Cardiac fibroblast (primary cell): ENCODE measurements around the gene C5AR1.

Source experiments
- DNase-seq, 2 donors: peaks; one replicate each; pipeline versions ENCODE4 v3.0.0 to v3.0.0-alpha.2; 2010; ENCODE audit warnings: low read depth in 2 of 2
- H3K4me3 ChIP-seq, 2 donors: replicated peaks in 1 of 2; 1 replicate in 1 of 2; 2 replicates in 1 of 2; pipeline ENCODE4 v1.5.1; 2011; ENCODE audit warnings: low read depth in 2 of 2, low read length in 2 of 2, mild to moderate bottlenecking in 2 of 2, moderate library complexity in 1 of 2
- TF ChIP-seq, protein P1 (sequence below): IDR thresholded peaks from one replicate; pipeline ENCODE4 v1.5.1; 2011; ENCODE audit warnings: low read depth, mild to moderate bottlenecking, low read length, inconsistent platforms

Gene C5AR1

DNA sequence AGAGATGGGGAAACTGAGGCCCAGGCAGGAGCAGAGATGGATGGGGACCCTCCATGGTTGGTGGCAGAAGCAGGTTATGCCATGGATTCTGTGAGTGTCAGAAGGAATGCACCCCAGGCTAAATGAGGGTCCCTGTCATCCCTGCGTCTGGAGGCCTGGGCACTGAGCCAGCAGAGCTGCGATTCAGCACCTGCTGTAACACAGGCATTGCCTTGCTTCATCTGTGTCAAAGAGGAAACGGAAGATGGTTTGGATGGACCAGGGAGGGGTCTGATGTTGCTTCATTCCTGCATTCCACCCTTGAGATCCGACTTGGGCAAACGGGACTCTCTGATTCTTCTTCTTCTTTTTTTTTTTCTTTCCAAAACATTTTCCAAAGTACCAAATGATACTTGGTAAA, 1.2 kb downstream of the C5AR1 start:
- H3K4me3 ChIP-seq, result no peak overlapping the region
- TF ChIP-seq, protein P1, sequence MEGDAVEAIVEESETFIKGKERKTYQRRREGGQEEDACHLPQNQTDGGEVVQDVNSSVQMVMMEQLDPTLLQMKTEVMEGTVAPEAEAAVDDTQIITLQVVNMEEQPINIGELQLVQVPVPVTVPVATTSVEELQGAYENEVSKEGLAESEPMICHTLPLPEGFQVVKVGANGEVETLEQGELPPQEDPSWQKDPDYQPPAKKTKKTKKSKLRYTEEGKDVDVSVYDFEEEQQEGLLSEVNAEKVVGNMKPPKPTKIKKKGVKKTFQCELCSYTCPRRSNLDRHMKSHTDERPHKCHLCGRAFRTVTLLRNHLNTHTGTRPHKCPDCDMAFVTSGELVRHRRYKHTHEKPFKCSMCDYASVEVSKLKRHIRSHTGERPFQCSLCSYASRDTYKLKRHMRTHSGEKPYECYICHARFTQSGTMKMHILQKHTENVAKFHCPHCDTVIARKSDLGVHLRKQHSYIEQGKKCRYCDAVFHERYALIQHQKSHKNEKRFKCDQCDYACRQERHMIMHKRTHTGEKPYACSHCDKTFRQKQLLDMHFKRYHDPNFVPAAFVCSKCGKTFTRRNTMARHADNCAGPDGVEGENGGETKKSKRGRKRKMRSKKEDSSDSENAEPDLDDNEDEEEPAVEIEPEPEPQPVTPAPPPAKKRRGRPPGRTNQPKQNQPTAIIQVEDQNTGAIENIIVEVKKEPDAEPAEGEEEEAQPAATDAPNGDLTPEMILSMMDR, result no peak
- peak in 1 of 2 donors; percentile 73 for DNase-seq

DNA sequence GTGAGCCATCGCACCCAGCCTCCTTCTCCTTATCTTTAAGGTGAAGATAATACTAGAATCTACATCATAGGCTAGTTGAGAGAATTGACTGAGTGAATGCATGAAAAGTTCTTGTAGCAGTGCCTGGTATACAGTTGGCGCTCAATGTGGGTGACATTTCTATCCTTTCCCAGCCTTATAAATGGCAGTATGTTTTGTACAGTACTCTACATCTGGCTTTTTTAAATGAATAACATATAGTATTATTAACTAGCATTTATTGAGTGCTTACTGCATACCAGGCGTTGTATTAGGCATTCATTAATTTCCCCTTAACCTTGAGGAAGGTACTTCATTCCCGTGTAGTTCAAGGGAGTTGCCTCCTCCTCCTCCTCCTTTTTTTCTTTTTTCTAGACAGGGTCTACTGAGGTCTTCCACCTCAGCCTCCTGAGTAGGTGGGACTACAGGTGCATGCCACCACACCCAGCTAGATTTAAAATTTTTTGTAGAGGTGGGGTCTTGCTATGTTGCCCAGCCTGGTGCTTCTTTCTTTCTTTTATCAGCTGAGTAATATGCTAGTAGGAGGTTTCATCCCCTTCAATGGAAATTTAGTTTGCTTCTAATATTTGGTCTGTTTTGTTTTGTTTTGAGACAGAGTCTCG, 2.8 kb downstream of the C5AR1 start:
- DNase-seq, result no peak
- TF ChIP-seq, protein P1, result no peak
- H3K4me3 ChIP-seq, result no peak overlapping the region

DNA sequence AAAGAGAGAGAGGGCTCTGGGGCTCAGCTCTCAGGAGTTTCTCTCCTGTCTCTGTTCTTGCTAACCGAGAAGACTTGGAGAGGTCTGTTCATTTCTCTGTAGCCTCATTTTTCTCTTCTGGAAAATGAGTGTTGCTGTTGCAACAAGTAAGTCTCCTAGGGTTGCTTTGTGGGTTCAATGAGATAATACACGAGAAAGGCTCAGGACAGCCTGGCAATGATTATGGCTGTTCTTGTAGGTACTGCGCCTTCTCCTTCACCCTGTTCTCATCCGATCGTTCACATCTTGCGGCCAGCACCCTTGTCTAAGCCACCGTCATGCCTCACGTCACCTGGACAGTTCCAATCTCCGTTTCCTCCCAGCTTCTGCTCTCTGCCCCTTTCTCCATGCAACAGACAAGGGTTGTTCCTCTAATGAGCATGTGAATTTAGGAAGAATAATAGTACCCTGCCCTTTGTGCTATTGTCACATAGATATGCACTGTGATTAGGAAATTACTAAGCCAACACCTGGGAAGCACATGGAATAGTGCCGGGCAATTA, 4.2 kb downstream of the C5AR1 start:
- no peak overlapping the region for H3K4me3 ChIP-seq
- no peak for DNase-seq
- TF ChIP-seq, protein P1, result no peak

DNA sequence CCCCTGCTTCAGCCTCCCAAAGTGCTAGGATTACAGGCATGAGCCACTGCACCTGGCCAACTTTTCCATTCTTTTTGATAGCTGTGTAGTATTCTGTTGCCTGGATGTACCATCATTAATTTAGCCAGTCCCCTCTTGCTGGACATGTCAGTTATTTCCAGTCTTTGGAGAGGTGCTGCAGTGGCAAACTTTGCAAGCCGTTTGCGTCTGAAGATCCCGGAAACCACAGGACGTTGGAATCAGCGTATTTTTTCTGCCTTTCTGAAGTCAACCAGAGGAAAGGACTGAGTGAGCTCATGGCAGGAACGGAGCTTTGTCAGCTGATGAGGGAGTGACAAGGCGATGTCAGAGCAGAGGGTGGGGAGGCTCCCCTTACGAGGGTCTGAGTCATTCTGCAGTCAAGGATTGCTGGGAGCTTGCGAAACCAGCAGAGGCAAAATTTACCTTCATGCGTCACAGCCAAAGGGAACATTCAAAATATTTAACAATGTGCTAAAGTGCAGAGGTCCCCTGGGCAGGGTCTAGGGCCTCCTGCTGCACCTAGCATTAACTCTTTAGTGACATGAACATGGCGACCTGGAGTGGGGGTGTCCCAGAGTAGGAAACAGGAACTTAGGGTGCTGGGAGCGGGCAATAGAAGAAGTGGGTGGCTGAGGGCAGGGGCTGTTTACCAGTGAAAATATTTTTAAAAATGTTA, 5.6 kb downstream of the C5AR1 start:
- no peak overlapping the region for H3K4me3 ChIP-seq
- TF ChIP-seq, protein P1, result no peak
- DNase-seq, result peak; percentile 93 to 99

DNA sequence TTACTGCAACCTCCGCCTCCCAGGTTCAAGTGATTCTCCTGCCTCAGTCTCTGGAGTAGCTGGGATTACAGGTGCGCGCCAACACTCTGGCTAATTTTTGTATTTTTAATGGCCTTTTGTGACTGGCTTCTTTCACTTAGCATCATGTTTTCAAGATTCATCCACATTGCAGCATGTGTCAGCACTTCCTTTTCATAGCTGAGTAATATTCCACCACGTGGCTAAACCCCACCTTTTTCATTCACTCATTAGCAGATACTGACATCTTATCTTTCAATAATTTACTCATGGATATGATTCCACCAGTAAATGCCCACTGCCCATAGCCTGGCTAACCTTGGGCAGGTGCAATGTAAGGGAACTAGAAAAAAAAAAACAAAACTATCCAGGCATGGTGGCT, 6.9 kb downstream of the C5AR1 start:
- no peak for DNase-seq
- TF ChIP-seq, protein P1, result no peak
- H3K4me3 ChIP-seq, result no peak overlapping the region

DNA sequence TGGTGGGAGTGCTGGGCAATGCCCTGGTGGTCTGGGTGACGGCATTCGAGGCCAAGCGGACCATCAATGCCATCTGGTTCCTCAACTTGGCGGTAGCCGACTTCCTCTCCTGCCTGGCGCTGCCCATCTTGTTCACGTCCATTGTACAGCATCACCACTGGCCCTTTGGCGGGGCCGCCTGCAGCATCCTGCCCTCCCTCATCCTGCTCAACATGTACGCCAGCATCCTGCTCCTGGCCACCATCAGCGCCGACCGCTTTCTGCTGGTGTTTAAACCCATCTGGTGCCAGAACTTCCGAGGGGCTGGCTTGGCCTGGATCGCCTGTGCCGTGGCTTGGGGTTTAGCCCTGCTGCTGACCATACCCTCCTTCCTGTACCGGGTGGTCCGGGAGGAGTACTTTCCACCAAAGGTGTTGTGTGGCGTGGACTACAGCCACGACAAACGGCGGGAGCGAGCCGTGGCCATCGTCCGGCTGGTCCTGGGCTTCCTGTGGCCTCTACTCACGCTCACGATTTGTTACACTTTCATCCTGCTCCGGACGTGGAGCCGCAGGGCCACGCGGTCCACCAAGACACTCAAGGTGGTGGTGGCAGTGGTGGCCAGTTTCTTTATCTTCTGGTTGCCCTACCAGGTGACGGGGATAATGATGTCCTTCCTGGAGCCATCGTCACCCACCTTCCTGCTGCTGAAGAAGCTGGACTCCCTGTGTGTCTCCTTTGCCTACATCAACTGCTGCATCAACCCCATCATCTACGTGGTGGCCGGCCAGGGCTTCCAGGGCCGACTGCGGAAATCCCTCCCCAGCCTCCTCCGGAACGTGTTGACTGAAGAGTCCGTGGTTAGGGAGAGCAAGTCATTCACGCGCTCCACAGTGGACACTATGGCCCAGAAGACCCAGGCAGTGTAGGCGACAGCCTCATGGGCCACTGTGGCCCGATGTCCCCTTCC, 10.5 kb downstream of the C5AR1 start:
- TF ChIP-seq, protein P1, result no peak
- no peak overlapping the region for H3K4me3 ChIP-seq
- no peak for DNase-seq
